Measurements from ENCODE around the gene POU2F3. TPM values are rescaled to one million over a fixed set of nuclear protein-coding genes. Genes with fewer than 3 reads are reported as not detected.

The POU2F3 gene
- total and polyA plus RNA-seq, 2 of the 13 experiments (the other 11 are each of a cell fraction or from before 2014, with no cell fraction given) = not detected

DNA sequence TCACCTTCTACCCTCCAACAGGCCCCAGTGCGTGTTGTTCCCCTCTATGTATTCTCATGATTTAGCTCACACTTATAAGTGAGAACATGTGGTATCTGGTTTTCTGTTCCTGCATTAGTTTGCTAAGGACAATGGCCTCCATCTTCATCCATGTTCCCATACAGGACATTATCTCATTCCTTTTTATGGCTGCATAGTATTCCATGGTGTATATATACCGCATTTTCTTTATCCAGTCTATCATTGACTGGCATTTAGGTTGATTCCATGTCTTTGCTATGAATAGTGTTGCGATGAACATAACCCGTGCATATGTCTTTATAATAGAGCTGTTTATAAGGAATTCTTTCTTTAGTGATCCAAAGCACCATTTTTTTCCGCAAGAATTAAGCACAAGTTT, 56.6 kb downstream of the POU2F3 start (continued):
- TF ChIP-seq, protein P1, sequence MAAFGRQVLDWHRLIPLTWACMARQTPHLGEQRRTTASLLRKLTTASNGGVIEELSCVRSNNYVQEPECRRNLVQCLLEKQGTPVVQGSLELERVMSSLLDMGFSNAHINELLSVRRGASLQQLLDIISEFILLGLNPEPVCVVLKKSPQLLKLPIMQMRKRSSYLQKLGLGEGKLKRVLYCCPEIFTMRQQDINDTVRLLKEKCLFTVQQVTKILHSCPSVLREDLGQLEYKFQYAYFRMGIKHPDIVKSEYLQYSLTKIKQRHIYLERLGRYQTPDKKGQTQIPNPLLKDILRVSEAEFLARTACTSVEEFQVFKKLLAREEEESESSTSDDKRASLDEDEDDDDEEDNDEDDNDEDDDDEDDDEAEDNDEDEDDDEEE (CRISPR knock-in tag; IDR thresholded peaks at IDR 0.05) = no peak
- TF ChIP-seq TCF12 (IDR thresholded peaks at IDR 0.05) (no peak), TCF12 (CRISPR knock-in tag; IDR thresholded peaks at IDR 0.05) (no peak), TFE3 (CRISPR knock-in tag; IDR thresholded peaks at IDR 0.05) (no peak), ZNF317 (CRISPR knock-in tag; IDR thresholded peaks at IDR 0.05) (no peak), NCOA2 (CRISPR knock-in tag; IDR thresholded peaks at IDR 0.05) (no peak), CREB3 (CRISPR knock-in tag; IDR thresholded peaks at IDR 0.05) (no peak), MEF2D (CRISPR knock-in tag; IDR thresholded peaks at IDR 0.05) (no peak), SP5 (CRISPR knock-in tag; IDR thresholded peaks at IDR 0.05; ENCODE audit: borderline replicate concordance, low read depth) (no peak)

DNA sequence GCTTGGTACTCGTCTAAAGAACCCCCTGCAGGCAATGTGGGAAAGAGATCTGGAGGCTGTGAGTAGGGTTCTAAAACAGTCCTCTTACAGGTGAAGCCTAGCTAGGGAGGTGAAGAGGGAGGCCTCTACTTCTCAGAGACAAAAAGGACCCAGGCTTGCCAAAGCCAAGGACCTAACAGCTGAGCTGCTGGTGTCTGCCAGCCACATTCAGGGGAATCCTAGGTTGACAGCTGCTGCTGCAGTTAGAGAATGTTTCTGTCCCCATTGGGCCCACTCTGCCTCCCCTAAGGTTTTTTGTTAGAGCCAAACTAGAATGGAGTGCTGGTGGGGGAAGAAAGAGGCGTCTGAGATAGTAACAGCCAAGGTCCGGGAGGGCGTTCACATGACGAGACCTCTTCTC, 58.5 kb downstream of the POU2F3 start:
- ATAC-seq = no peak
- no peak overlapping the region for H3K4me2 ChIP-seq (ENCODE audit: low read depth, low read length)
- H3K9ac ChIP-seq (ENCODE audit: insufficient read depth, low read depth, low read length) = no peak overlapping the region
- H4K20me1 ChIP-seq (ENCODE audit: insufficient read depth, low read length) = no peaks in the 10 kb centered on the region; the same call in 1 of the 2 replicates
- BruUV-seq (replicated peaks) = no TSS peak
- no peak for DNase-seq (ENCODE audit: low spot score)
- H3K27me3 ChIP-seq (ENCODE audit: control insufficient read depth in 1 of 2, insufficient read depth in 2 of 2, low read length in 2 of 2) = peaks cover 4 to 65% of the 10 kb centered on the region in 2 experiments; a peak in 4 of 5 replicates
- 25% methylated on average over 5 of the region's 5 CpGs for WGBS (ENCODE audit: low lambda C conversion rate)
- H3K27ac ChIP-seq (ENCODE audit: extremely low read length, insufficient read depth, low read length) = no peak overlapping the region
- intact Hi-C loops (cut with micrococcal nuclease; ENCODE audit: unreplicated experiment) (no loop called here), in situ Hi-C loops (cut with HindIII; ENCODE audit: extremely low pct_ligation_motif_present, low pct_unique_long_range_greater_than_20kb) (loop anchor here (5.0 kb wide), 1 partner anchor 61 kb away; no protein-coding TSS in a partner anchor)
- POLR2A ChIA-PET = no interaction called here
- H2AFZ ChIP-seq (ENCODE audit: low read length) = no peak overlapping the region
- no peak overlapping the region for H3K4me3 ChIP-seq (replicated peaks in 1 of 3; ENCODE audit: insufficient read depth in 1 of 3, low read depth in 2 of 3, low read length in 3 of 3)
- H3K79me2 ChIP-seq (ENCODE audit: insufficient read depth, low read length) = no peaks in the 10 kb centered on the region
- no peak for FAIRE-seq
- CTCF ChIA-PET (ENCODE audit: low intra/inter-chr PET ratio, low total read pairs) = no interaction called here
- no peaks in the 10 kb centered on the region for H3K36me3 ChIP-seq (replicated peaks in 1 of 2; ENCODE audit: control insufficient read depth in 1 of 2, insufficient read depth in 2 of 2, low read length in 2 of 2)
- no peaks in the 10 kb centered on the region for H3K4me1 ChIP-seq (ENCODE audit: insufficient read depth, low read length)
- TF ChIP-seq ISX (CRISPR knock-in tag; conservative IDR thresholded peaks at IDR 0.05) = no peak
- no peak for TF ChIP-seq ZNF761 (CRISPR knock-in tag; conservative IDR thresholded peaks at IDR 0.05)
- H3K9me3 ChIP-seq (ENCODE audit: low read length) = no peaks in the 10 kb centered on the region
